Peyer's patch (tissue), 4 donors: ENCODE results near the gene RIMS4. TPM values are rescaled to one million over a fixed set of nuclear protein-coding genes. Genes with fewer than 3 reads are reported as not detected.

Experiments used
- DNase-seq, 3 donors: peaks; one replicate each; pipeline ENCODE4 v3.0.0-alpha.2; 2017 to 2019
- H3K27ac ChIP-seq, 4 donors: fragments of 200-600 bp; sonication (generic); one replicate each; pipeline ENCODE4 v1.5.1; 2016 to 2019
- H3K27me3 ChIP-seq, 2 donors: fragments of 200-600 bp; sonication (generic); one replicate each; pipeline ENCODE4 v1.5.1; 2019
- H3K36me3 ChIP-seq, 3 donors: fragments of 200-600 bp; sonication (generic); one replicate each; pipeline ENCODE4 v1.5.1; 2016 to 2019
- H3K4me1 ChIP-seq, 4 donors: fragments of 200-600 bp; sonication (generic); one replicate each; pipeline ENCODE4 v1.5.1; 2016 to 2019
- H3K4me3 ChIP-seq, 4 donors: fragments of 200-600 bp; sonication (generic); 1 replicate in 3 of 4; 2 replicates in 1 of 4; pipeline ENCODE4 v1.5.1; 2016 to 2019; ENCODE audit warnings: mild to moderate bottlenecking in 1 of 4
- H3K9me3 ChIP-seq, 4 donors: fragments of 200-600 bp; sonication (generic); one replicate each; pipeline ENCODE4 v1.5.1; 2016 to 2019; ENCODE audit warnings: mild to moderate bottlenecking in 1 of 4
- POLR2A ChIP-seq, 2 donors: fragments of 450-650 bp; IDR thresholded peaks; one replicate each; pipeline ENCODE4 v1.5.1; 2017; ENCODE audit warnings: antibody characterized with exemption in 2 of 2, mild to moderate bottlenecking in 2 of 2, moderate library complexity in 2 of 2
- total RNA-seq, 4 donors: library from RNA; depleted of rRNA; stranded (reverse); fragments of >200 nt; gene quantifications; one replicate each; pipeline ENCODE4 v1.1.0, GENCODE V29; 2016
- TF ChIP-seq, protein P1 (sequence below), 6 experiments: fragments of 450-650 bp in 4 of 6; fragments of 200-600 bp in 2 of 6; sonication (generic) in 1 of 6; IDR thresholded peaks; one replicate each; pipeline ENCODE4 v1.5.1; 2017 to 2019; ENCODE audit warnings: antibody characterized with exemption in 6 of 6, mild to moderate bottlenecking in 3 of 6, moderate library complexity in 1 of 6

The RIMS4 gene
- total RNA-seq, 4 donors from 2014 or later = 0.13 to 0.18 TPM; not detected in 2

DNA sequence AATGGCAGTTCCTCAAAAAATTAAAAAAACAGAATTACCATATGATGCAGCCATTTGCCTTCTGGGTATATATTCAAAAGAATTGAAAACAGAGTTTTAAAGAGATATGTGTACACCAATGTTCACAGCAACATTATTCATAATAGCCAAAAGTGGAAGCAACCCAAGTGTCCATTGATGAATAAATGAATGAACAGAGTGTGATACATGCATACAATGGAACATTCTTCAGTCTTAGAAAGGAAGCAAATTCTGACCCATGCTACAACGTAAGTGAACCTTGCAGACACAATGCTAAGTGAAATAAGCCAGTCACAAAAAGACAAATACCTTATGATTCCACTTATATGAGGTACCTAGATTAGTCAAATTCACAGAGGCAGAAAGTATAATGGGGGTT, 40.5 kb upstream of the RIMS4 start:
- DNase-seq = no peak
- Histone ChIP-seq H3K4me1 (peaks cover 0 to 6% (median 2%) of the 10 kb centered on the region in 4 donors), H3K27ac (no peak overlapping the region), H3K9me3 (no peaks in the 10 kb centered on the region), H3K4me3 (no peak overlapping the region), H3K27me3 (no peaks in the 10 kb centered on the region), H3K36me3 (no peaks in the 10 kb centered on the region)
- no peak for TF ChIP-seq POLR2A (IDR thresholded peaks at IDR 0.05)
- TF ChIP-seq, protein P1, sequence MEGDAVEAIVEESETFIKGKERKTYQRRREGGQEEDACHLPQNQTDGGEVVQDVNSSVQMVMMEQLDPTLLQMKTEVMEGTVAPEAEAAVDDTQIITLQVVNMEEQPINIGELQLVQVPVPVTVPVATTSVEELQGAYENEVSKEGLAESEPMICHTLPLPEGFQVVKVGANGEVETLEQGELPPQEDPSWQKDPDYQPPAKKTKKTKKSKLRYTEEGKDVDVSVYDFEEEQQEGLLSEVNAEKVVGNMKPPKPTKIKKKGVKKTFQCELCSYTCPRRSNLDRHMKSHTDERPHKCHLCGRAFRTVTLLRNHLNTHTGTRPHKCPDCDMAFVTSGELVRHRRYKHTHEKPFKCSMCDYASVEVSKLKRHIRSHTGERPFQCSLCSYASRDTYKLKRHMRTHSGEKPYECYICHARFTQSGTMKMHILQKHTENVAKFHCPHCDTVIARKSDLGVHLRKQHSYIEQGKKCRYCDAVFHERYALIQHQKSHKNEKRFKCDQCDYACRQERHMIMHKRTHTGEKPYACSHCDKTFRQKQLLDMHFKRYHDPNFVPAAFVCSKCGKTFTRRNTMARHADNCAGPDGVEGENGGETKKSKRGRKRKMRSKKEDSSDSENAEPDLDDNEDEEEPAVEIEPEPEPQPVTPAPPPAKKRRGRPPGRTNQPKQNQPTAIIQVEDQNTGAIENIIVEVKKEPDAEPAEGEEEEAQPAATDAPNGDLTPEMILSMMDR (IDR thresholded peaks at IDR 0.05) = no peak

DNA sequence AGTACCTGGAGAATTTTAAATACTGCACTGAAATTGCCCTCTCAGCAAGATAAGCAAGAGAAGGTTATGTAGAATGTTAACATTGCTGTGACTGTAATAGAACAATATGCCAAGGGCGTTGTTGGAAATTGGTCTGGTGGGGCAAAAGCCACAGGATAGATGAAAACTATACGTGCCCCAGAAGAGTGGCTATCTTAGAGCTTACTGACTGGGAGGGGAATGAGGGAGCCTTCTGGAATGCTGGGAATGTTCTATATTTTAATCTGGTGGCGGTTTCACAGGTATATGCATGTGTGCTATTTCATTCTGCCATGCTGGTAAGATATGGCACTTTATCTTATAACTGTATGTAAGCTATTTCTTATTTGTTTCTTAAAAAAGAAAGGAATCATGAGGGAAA, 39.9 kb upstream of the RIMS4 start:
- Histone ChIP-seq H3K4me3 (no peak overlapping the region), H3K4me1 (peaks cover 0 to 6% (median 2%) of the 10 kb centered on the region in 4 donors), H3K9me3 (no peaks in the 10 kb centered on the region), H3K27me3 (no peaks in the 10 kb centered on the region), H3K36me3 (no peaks in the 10 kb centered on the region), H3K27ac (no peak overlapping the region)
- TF ChIP-seq, protein P1 (IDR thresholded peaks at IDR 0.05) = no peak
- no peak for TF ChIP-seq POLR2A (IDR thresholded peaks at IDR 0.05)
- no peak for DNase-seq

DNA sequence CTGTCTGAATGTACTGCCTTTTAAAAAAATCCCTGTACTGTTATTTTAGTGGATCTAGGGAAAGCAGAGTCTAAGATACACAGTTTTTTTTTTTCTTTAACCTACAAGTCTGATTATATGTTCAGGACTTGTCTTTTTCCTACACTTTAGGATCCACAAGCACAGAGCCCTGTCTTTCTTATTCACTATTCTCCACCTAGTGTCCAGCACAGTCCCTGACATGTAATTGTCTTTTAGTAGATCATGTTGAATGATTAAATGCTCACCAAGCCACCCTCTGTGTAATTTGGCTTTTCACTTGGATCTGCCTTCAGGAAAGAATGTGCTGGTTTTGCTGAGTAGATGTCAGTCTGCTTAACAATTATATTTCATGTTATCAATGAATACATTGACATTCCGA, 39.4 kb upstream of the RIMS4 start:
- no peak for DNase-seq
- no peak for TF ChIP-seq POLR2A (IDR thresholded peaks at IDR 0.05)
- TF ChIP-seq, protein P1 (IDR thresholded peaks at IDR 0.05) = peak in 3 of 6 experiments; percentile 18 to 22 (median 22)
- no peaks in the 10 kb centered on the region for H3K9me3 ChIP-seq
- H3K27me3 ChIP-seq = no peaks in the 10 kb centered on the region
- peaks cover 0 to 6% (median 2%) of the 10 kb centered on the region in 4 donors for H3K4me1 ChIP-seq
- H3K36me3 ChIP-seq = no peaks in the 10 kb centered on the region
- H3K27ac ChIP-seq = no peak overlapping the region
- no peak overlapping the region for H3K4me3 ChIP-seq

DNA sequence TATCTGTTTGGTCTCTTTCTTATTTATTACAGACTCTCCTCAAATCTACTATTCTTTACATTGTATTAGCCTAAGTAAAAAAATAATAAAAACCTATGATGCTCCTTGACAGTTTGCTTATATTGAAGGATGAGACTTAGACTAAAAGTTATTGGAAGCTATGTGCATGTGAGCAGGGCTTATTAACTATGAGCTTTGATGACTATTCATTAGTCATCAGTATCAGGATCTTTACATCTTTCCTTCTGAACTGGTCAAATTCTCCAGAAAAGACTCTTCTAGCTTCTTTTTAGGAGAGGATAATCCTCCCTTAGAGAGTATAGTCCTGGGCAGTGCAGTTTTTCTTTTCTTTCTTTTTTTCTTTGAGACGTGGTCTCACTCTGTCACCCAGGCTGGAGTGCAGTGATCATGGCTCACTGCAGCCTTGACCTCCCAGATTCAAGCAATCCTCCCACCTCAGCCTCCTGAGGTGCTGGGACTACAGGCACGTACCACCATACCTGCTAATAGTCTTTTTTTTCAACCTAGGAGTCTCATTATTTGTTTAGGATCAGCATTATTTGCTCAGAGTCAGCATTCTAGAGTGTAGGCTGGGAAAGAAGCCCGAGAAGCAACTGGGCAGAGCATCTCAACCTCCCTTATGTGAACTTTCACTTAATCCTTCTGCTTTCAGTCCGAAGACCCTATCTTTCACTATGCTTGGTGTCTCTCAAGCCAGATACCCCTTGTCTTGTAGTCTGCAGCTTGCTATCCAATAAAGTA, 38.1 kb upstream of the RIMS4 start:
- Histone ChIP-seq H3K4me3 (no peak overlapping the region), H3K27me3 (no peaks in the 10 kb centered on the region), H3K4me1 (peaks cover 0 to 6% (median 2%) of the 10 kb centered on the region in 4 donors), H3K9me3 (no peaks in the 10 kb centered on the region), H3K27ac (no peak overlapping the region), H3K36me3 (no peaks in the 10 kb centered on the region)
- TF ChIP-seq POLR2A (IDR thresholded peaks at IDR 0.05) = no peak
- TF ChIP-seq, protein P1 (IDR thresholded peaks at IDR 0.05) = no peak
- DNase-seq = no peak

DNA sequence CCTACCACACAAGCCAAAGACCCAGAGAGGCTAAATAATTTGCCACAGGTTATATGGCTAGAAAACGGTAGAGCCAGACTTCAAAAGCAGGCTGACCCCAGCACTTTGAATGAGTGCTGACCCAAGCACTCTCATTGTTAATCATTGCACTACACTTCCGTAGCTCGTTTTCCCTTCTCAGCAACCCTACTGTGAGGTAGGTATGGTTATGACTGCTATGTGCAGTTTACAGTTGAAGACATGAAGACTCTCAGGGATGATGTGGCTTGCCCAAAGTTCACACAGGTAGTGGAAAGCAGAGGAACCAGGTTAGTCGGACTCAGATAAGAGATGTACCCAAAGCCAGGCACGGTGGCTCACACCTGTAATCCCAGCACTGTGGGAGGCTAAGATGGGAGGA, 33.5 kb upstream of the RIMS4 start:
- Histone ChIP-seq H3K9me3 (no peaks in the 10 kb centered on the region), H3K27ac (no peak overlapping the region), H3K36me3 (no peaks in the 10 kb centered on the region), H3K4me1 (no peaks in the 10 kb centered on the region), H3K27me3 (no peaks in the 10 kb centered on the region), H3K4me3 (no peak overlapping the region)
- no peak for DNase-seq
- TF ChIP-seq, protein P1 (IDR thresholded peaks at IDR 0.05) = no peak
- no peak for TF ChIP-seq POLR2A (IDR thresholded peaks at IDR 0.05)
